ENCODE data around the gene KIF1C.
A peak's percentile ranks its signal among the peaks of the same experiment; 100 is the strongest.

KIF1C gene

GRCh38 chr17:4950746-4951204 lies 47.0 kb upstream of the KIF1C start, which contains the start of gene ENO3:
ENO3 (plus strand) TSS chr17:4951119; CDS start chr17:4951830, 711 bp downstream.
- no peak for DNase-seq (ENCODE audit: low read depth)
- in situ Hi-C loops (cut with HindIII; ENCODE audit: low sequenced_read_pairs), result no loop called here
- no peak for TF ChIP-seq CTCF (IDR thresholded peaks at IDR 0.05; ENCODE audit: low read depth, low read length, missing control alignments)
- H3K4me3 ChIP-seq (ENCODE audit: low read depth, low read length), result peak within 1 kb of the TSS; percentile 20

GRCh38 chr17:4951486-4951885 lies 46.3 kb upstream of the KIF1C start:
- TF ChIP-seq CTCF (IDR thresholded peaks at IDR 0.05; ENCODE audit: low read depth, low read length, missing control alignments), result no peak
- DNase-seq (ENCODE audit: low read depth), result no peak
- no peak overlapping the region for H3K4me3 ChIP-seq (ENCODE audit: low read depth, low read length)
- in situ Hi-C loops (cut with HindIII; ENCODE audit: low sequenced_read_pairs), result no loop called here

GRCh38 chr17:4953451-4953961 lies 44.2 kb upstream of the KIF1C start:
- H3K4me3 ChIP-seq (ENCODE audit: low read depth, low read length), result no peak overlapping the region
- TF ChIP-seq CTCF (IDR thresholded peaks at IDR 0.05; ENCODE audit: low read depth, low read length, missing control alignments), result no peak
- DNase-seq (ENCODE audit: low read depth), result peak; percentile 54
- in situ Hi-C loops (cut with HindIII; ENCODE audit: low sequenced_read_pairs), result no loop called here

GRCh38 chr17:4955091-4955490 lies 42.7 kb upstream of the KIF1C start:
- TF ChIP-seq CTCF (IDR thresholded peaks at IDR 0.05; ENCODE audit: low read depth, low read length, missing control alignments), result no peak
- in situ Hi-C loops (cut with HindIII; ENCODE audit: low sequenced_read_pairs), result no loop called here
- H3K4me3 ChIP-seq (ENCODE audit: low read depth, low read length), result no peak overlapping the region
- DNase-seq (ENCODE audit: low read depth), result no peak

GRCh38 chr17:4956493-4957061 lies 41.2 kb upstream of the KIF1C start:
- in situ Hi-C loops (cut with HindIII; ENCODE audit: low sequenced_read_pairs), result no loop called here
- no peak overlapping the region for H3K4me3 ChIP-seq (ENCODE audit: low read depth, low read length)
- DNase-seq (ENCODE audit: low read depth), result no peak
- TF ChIP-seq CTCF (IDR thresholded peaks at IDR 0.05; ENCODE audit: low read depth, low read length, missing control alignments), result peak; percentile 6

GRCh38 chr17:4958102-4958501 lies 39.6 kb upstream of the KIF1C start:
- no peak for DNase-seq (ENCODE audit: low read depth)
- in situ Hi-C loops (cut with HindIII; ENCODE audit: low sequenced_read_pairs), result no loop called here
- H3K4me3 ChIP-seq (ENCODE audit: low read depth, low read length), result no peak overlapping the region
- no peak for TF ChIP-seq CTCF (IDR thresholded peaks at IDR 0.05; ENCODE audit: low read depth, low read length, missing control alignments)

Data from astrocyte of the cerebellum (primary cell).